Activated T-cell treated with anti-CD3 and anti-CD28 coated beads, Interleukin-2, amount 50 U/mL, for 1 hour (primary cell): Measurements from ENCODE around the gene LIMCH1.
"Not testable (repeated sequence)": the region's sequence is repeated elsewhere in the genome, so short reads cannot be mapped to it uniquely, and the experiment has no call there.

Experiments used
- DNase-seq: peaks from one replicate; pipeline ENCODE4 v3.0.0-alpha.2; 2020

The LIMCH1 gene

GRCh38 chr4:41646862-41647261 lies 108.9 kb downstream of the LIMCH1 start:
- DNase-seq, result no peak

- DNase-seq, result no peak
These were observed 109.4 kb downstream of the LIMCH1 start for GRCh38 chr4:41647383-41647782.

- DNase-seq, result not testable (repeated sequence)
These were observed 113.2 kb downstream of the LIMCH1 start for GRCh38 chr4:41651150-41651549.

GRCh38 chr4:41652971-41653370 lies 115.0 kb downstream of the LIMCH1 start:
- DNase-seq, result no peak

GRCh38 chr4:41653523-41653922 lies 115.6 kb downstream of the LIMCH1 start:
- DNase-seq, result no peak

GRCh38 chr4:41655177-41655576 lies 117.2 kb downstream of the LIMCH1 start:
- no peak for DNase-seq

- DNase-seq, result no peak
These were observed 118.1 kb downstream of the LIMCH1 start for GRCh38 chr4:41656106-41656505.

- no peak for DNase-seq
These were observed 118.9 kb downstream of the LIMCH1 start for GRCh38 chr4:41656572-41657520.

GRCh38 chr4:41657561-41657960 lies 119.6 kb downstream of the LIMCH1 start:
- no peak for DNase-seq

- DNase-seq, result no peak
These were observed 120.2 kb downstream of the LIMCH1 start for GRCh38 chr4:41658163-41658562.

GRCh38 chr4:41660352-41660751 lies 122.4 kb downstream of the LIMCH1 start:
- DNase-seq, result no peak

- DNase-seq, result peak; percentile 19
These were observed 123.6 kb downstream of the LIMCH1 start for GRCh38 chr4:41661442-41662076.

- DNase-seq, result no peak
These were observed 127.8 kb downstream of the LIMCH1 start for GRCh38 chr4:41665636-41666207.

GRCh38 chr4:41668024-41668423 lies 130.1 kb downstream of the LIMCH1 start:
- DNase-seq, result no peak

GRCh38 chr4:41670530-41670929 lies 132.6 kb downstream of the LIMCH1 start:
- no peak for DNase-seq

GRCh38 chr4:41670982-41671381 lies 133.0 kb downstream of the LIMCH1 start:
- no peak for DNase-seq

GRCh38 chr4:41678086-41678816 lies 140.3 kb downstream of the LIMCH1 start:
- no peak for DNase-seq

- DNase-seq, result no peak
These were observed 141.0 kb downstream of the LIMCH1 start for GRCh38 chr4:41678951-41679350.

GRCh38 chr4:41679991-41680390 lies 142.0 kb downstream of the LIMCH1 start:
- DNase-seq, result no peak

- no peak for DNase-seq
These were observed 143.1 kb downstream of the LIMCH1 start for GRCh38 chr4:41681054-41681453.

- DNase-seq, result no peak
These were observed 145.4 kb downstream of the LIMCH1 start for GRCh38 chr4:41683326-41683725.

GRCh38 chr4:41686893-41687292 lies 148.9 kb downstream of the LIMCH1 start:
- no peak for DNase-seq

GRCh38 chr4:41687971-41688370 lies 150.0 kb downstream of the LIMCH1 start:
- DNase-seq, result no peak
